GM19043 (cell line): ENCODE measurements around the gene SDHD.
"Not testable (repeated sequence)": the region's sequence is repeated elsewhere in the genome, so short reads cannot be mapped to it uniquely, and the experiment has no call there.

Experiments
- ATAC-seq: cut with Tn5 transposase; IDR thresholded peaks from one replicate; pipeline ENCODE4 v1.9.1; 2021; ENCODE audit warnings: low read depth; ENCODE audit not compliant: unreplicated experiment

The SDHD gene

DNA sequence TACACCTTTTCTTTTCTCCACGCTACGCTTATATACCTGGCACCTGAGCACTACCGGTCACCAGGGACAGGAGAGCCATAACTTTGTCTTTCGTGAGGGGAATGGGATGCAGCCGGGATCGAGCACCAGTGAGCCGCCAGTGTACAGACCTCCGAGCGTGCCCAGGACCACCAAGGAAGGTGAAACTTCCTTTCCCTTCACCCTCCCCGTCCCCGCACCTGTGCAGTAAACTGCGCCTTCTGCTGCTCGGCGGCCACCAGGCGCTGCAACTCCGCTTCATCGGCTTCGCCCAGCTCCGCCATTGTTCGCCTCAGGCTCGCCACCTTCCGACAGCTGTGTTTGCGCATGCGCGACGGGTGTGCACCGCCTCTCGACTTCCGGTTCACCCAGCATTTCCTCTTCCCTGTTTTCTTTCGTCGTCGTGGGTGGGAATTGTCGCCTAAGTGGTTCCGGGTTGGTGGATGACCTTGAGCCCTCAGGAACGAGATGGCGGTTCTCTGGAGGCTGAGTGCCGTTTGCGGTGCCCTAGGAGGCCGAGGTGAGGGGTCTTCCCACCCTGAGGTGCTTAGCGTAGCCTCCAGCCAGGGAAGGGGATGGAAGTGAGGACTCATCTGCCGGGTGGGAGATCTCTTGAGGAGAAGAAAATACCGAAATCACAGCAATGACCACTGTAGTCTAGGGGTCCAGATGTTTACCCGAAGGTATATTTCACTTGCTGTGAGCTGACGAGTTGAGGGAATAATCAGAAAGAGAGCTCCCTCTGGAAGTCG is at the start of gene SDHD, which contains the start of gene TIMM8B:
TSS of gene SDHD (plus strand) at position 452 of the 770 bp plus-strand sequence. CDS start at position 487, 35 bp downstream.
TSS of gene TIMM8B (minus strand) at position 335 of the 770 bp plus-strand sequence. CDS start at position 302, 33 bp downstream.
- peak; percentile 86 for ATAC-seq

- ATAC-seq = no peak
Measured at GRCh38 chr11:112037527-112037926, 49.1 kb upstream of the SDHD start.

DNA sequence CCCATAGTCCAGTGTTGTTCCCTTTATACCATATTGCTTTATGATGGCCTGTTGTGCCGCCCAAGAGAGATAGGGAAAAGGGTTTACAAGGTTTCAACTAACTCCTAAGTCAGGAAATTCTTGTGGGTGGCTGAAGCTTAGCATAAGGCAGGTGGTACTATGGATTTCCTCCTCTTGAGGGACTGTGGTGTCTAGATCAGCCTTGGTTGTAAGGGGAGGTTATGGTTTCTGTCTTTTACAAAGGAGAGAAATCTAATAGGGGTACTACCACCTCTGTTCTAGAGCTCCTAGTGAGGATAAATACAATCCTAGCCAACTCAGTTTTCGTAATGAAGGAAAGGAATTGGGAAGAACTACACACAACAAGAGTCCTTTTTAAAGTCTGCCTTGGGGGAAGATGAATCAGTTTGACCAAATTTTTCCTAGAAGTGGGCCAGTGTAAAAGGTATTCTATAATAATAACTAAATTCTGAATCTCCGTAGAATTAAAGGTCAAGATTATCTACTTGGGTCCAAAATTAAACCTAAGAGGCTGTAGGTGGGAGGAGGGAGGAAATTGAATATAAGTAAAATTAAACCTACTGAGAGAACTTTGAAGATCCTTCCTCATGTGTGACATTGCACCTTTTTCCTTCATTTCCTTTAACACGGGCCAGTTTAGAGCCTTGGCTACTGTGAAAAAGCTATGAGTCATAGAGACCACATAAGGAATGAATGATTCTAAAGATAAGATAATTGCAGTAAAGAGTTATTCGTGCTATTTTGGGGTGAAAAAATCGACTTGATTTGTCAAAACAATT is 44.3 kb upstream of the SDHD start:
- no peak for ATAC-seq

- ATAC-seq = no peak
Measured at GRCh38 chr11:112042961-112043304, 43.7 kb upstream of the SDHD start.

- ATAC-seq = no peak
Measured at GRCh38 chr11:112044961-112045360, 41.7 kb upstream of the SDHD start.

DNA sequence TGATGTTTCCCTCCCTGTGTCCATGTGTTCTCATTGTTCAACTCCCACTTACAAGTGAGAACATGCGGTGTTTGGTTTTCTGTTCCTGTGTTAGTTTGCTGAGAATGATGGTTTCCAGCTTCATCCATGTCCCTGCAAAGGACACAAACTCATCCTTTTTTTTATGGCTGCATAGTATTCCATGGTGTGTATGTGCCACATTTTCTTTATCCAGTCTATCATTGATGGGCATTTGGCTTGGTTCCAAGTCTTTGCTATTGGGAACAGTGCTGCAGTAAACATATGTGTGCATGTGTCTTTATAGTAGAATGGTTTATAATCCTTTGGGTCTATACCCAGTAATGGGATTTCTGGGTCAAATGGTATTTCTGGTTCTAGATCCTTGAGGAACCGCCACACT is 40.0 kb upstream of the SDHD start:
- ATAC-seq = not testable (repeated sequence)

GRCh38 chr11:112048256-112048655 is 38.4 kb upstream of the SDHD start:
- not testable (repeated sequence) for ATAC-seq

DNA sequence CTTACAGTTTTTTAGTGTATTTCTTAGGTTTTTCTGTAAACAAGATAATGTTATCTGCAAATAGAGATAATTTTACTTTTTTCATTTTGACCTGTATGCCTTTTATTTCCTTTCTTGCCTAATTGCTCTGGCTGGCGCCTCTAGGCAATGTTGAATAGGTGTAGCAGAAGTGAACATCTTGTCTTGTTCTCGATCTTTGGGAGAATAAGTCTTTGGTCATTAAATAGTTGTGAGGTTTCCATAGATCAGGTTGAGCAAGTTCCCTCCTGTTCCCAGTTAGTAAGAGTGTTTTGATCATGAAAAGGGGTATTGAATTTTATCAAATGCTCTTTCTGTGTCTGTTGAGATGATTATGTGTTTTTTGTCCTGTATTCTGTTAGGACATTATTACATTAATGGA is 36.9 kb upstream of the SDHD start:
- ATAC-seq = no peak

DNA sequence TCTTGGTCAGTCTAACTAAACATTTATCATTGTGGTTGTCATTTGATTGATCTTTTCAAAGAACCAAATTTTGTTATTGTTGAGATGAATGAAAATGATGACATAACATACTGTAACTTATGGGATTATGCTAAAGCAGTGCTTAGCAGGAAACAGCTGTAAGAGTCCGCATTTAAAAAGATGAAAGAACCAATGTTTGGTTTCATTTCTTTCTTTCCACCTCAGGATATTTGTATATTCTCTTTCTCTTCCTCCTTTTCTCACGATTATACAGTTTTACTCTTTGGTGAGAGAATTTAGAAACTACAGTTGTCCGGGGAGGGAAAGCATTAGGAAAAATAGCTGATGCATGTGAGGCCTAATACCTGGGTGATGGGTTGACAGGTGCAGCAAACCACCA is 36.0 kb upstream of the SDHD start:
- peak; percentile 86 for ATAC-seq

- no peak for ATAC-seq
Measured at GRCh38 chr11:112051768-112052167, 34.9 kb upstream of the SDHD start.

GRCh38 chr11:112057170-112057569 is 29.5 kb upstream of the SDHD start:
- no peak for ATAC-seq

- no peak for ATAC-seq
Measured at GRCh38 chr11:112058103-112058502, 28.6 kb upstream of the SDHD start.

GRCh38 chr11:112062923-112063322 is 23.8 kb upstream of the SDHD start:
- ATAC-seq = no peak

DNA sequence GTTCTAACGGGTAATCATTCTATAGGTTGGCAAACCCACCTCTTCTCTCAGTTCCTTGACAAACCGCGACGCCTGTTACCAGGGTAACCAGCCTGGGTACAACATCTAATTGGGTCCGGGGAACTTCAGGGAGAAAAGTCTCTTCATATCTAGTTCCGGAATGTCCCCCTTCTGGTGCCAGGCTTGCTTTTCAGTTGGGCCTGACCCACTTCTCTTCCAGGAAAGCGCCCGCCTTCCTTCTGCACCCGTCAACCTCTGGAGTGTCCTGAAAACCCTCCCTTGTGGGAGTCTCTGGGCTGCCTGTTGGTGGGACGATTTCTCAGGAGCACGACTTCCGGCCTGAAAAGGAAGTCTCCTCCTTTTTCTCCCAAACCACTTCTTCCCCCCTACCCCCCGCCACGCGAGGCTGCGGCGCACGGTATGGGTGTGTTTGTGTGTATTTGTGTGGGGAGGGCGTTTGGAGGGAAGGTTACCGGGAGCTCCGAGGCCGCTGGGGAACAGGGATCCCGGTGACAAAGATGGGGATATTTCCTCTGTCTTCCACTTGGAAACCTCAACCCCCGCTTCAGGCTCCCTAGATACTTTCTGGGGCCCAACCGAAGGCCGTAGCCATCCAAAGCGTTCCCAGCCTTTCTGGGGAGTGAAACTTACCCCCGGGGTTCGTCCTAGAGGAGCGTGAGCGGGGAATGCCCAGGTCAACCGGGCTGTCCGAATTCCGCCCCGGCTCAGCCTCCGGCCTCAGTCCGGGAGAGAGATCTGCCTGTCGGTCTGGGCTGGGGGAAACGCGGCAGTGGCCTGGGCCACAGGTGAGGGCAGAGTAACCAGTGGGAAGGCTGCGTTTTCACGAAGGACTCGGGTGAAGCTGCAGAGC is 12.5 kb upstream of the SDHD start, which contains the start of the genes NKAPD1 and PIH1D2:
TSS of gene NKAPD1 (plus strand) at position 359 of the 871 bp plus-strand sequence. CDS start 1,276 bp downstream, outside the sequence.
TSS of gene PIH1D2 (minus strand) at position 77 of the 871 bp plus-strand sequence. CDS start 843 bp downstream, outside the sequence.
- ATAC-seq = peak; percentile 83

DNA sequence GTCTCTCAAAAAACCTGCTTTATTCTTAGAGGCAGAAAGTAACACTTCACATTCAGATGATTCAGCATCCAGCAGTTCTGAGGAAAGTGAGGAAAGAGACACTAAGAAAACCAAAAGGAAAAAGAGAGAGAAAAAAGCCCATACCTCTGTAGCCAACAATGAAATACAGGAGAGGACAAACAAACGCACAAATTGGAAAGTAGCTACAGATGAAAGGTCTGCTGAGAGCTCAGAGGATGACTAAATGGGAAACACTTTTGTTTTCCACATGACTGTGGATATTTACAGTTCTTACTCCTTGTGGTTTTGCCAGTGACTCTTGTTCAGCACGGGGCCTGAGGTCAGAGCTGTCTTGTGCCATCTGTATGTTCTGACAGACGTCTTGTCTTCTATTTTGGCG is 3.9 kb upstream of the SDHD start:
- no peak for ATAC-seq

DNA sequence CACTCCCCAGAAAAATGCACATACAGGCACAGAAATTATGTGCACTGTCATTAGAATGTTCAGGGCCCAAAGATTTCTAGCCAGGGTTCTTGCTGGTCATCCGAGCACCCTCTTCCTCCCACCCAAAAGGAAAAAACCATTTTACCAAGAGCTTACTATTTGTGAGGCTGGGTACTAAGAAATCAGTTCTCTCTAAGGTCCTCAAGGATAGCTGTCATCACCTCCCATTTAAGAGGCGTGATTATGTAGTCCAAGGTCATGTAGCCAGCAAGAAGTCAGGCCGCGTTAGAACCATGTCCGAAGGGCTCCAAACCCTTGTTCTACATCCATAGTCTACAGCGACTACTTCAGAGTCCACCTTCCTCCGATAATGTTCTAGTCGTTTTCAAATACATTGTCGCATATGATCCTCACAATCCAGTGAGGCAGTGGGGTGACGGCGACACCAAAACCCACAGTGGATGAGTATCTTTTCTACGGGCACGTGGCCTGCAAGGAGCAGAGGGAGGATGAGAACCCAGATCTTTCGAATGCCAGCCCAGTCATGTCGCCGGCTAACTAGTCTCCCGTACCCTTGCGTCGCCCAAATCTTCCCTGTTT is 751 bp upstream of the SDHD start:
- ATAC-seq = peak; percentile 30

DNA sequence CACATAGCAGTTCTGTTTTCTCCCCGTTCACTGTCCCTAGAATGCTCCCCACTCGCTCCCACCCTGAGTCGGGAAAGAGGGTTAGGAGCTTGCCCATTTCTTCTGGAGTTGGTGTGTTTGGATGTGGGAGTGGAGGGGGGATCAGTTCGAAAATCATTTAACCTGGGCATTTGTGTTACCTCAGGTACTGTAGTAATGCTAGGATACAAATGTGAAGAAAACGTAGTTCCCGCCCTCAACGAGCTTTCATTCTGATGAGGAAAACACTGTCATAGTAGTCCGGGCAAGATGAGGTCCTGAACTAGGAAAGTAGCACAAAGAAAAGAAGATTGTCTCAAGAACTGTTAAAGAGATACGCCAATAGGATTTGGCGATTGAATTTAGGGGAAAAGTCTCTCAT is 539 bp downstream of the SDHD start:
- ATAC-seq = no peak

DNA sequence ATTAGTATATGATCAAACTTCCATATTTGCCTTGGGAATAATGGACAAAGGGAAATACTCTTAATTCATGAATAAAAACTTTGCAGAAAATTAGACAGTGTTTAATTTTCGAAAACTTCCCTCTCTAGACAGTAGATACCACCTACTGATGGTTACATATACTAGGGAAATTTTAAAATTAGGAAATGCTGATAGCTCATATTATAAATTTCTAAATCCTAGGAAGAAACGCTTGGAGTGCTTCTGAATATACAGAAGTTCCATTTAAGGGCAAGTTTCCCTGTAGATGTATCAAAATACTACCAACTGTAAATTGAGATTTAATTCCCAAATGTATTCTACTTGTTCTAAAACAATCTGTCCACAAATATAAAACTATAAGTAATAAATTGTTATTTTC is 8.6 kb downstream of the SDHD start:
- ATAC-seq = not testable (repeated sequence)

DNA sequence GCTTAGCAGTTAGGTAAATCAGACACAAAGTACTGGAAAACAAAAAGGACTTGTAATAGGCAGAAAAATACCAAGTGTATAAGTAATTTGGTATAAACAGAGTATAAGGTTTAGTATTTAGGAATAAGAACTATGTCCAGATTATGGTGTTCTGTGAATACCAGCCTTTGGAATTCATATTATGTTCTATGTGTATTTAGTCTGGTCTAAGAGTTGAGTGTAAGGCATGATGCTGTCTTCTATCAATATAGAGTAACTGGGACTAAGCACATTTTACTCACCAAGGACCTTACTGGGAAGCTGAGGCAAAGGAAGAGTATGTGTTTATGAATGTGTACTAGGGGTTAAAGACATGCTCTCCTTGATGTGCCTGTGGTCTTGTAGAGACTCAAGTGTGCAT is 9.5 kb downstream of the SDHD start:
- ATAC-seq = no peak
